Lower leg skin (tissue), 3 donors: ENCODE measurements around the gene NDST4.

Experiments
- CTCF ChIP-seq, 3 donors: fragments of 450-650 bp; IDR thresholded peaks; one replicate each; pipeline ENCODE4 v1.5.1; 2016; ENCODE audit warnings: antibody characterized with exemption in 3 of 3, mild to moderate bottlenecking in 3 of 3, moderate library complexity in 2 of 3
- POLR2A ChIP-seq, 2 donors: fragments of 450-650 bp; IDR thresholded peaks; one replicate each; pipeline ENCODE4 v1.6.1; 2016 to 2017; ENCODE audit warnings: antibody characterized with exemption in 2 of 2, mild to moderate bottlenecking in 1 of 2, moderate library complexity in 1 of 2

DNA sequence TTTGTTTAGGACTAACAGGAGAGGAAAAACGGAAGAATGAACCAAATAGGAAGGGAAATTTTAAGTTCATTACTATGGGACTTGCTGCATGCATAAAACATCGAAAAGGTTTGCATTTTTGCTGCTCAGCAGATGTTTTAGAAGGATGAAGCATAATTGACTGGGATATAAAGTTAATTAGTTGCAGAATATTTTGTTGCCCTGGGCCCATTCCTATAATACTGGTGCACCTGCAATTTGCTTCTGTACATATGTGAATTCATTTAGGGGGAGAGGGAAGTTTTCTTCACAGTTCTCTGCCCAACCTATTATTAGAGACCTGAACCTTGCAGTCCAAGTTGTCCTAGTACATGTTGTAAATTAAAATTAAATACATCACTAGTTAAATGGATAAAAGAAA is 282.8 kb downstream of the NDST4 start:
- no peak for TF ChIP-seq CTCF (IDR thresholded peaks at IDR 0.05)
- no peak for TF ChIP-seq POLR2A (IDR thresholded peaks at IDR 0.05)
